GM23338 (cell line): Measurements from ENCODE around the gene CCDC191. TPM values are rescaled to one million over a fixed set of nuclear protein-coding genes. Genes with fewer than 3 reads are reported as not detected.

ENCODE experiments used
- ATAC-seq: fragments of 200-7000 bp; cut with Tn5 transposase; 3 replicates; pipeline ENCODE4 v1.9.1; 2020
- DNase-seq: peaks from one replicate; pipeline ENCODE4 v3.0.0-alpha.2; 2015; ENCODE audit warnings: low spot score
- H2AFZ ChIP-seq: fragments of 200-600 bp; sonication (generic); 2 replicates; pipeline ENCODE4 v1.8.0; 2016; ENCODE audit warnings: antibody characterized with exemption, mild to moderate bottlenecking, moderate library complexity
- H3F3A ChIP-seq: fragments of 200-600 bp; sonication (generic); replicated peaks from 2 replicates; pipeline ENCODE4 v1.8.0; 2017; ENCODE audit warnings: antibody characterized with exemption, mixed run types, low read depth
- H3K27ac ChIP-seq: fragments of 200-600 bp; sonication (generic); 2 replicates; pipeline ENCODE4 v1.6.1; 2016; ENCODE audit warnings: low read depth
- H3K27me3 ChIP-seq: fragments of 200-600 bp; sonication (generic); 2 replicates; pipeline ENCODE4 v1.8.0; 2016; ENCODE audit warnings: mild to moderate bottlenecking, mixed run types, moderate library complexity; ENCODE audit not compliant: insufficient read depth
- H3K36me3 ChIP-seq: fragments of 200-600 bp; sonication (generic); 2 replicates; pipeline ENCODE4 v1.8.0; 2016; ENCODE audit warnings: mild to moderate bottlenecking; ENCODE audit not compliant: insufficient read depth
- H3K4me1 ChIP-seq: fragments of 200-600 bp; sonication (generic); 2 replicates; pipeline ENCODE4 v1.8.0; 2016; ENCODE audit warnings: mild to moderate bottlenecking, moderate library complexity; ENCODE audit not compliant: insufficient read depth
- H3K4me2 ChIP-seq: fragments of 200-600 bp; sonication (generic); 2 replicates; pipeline ENCODE4 v1.7.1; 2017; ENCODE audit warnings: mixed run types
- H3K4me3 ChIP-seq: fragments of 200-600 bp; sonication (generic); 2 replicates; pipeline ENCODE4 v1.6.1; 2016; ENCODE audit warnings: mixed run types
- H3K79me2 ChIP-seq: fragments of 200-600 bp; sonication (generic); replicated peaks from 2 replicates; pipeline ENCODE4 v1.8.0; 2017; ENCODE audit warnings: mild to moderate bottlenecking; ENCODE audit not compliant: insufficient read depth
- H3K9me2 ChIP-seq: fragments of 200-600 bp; sonication (generic); 2 replicates; pipeline ENCODE4 v1.8.0; 2017; ENCODE audit not compliant: insufficient read depth
- H4K20me1 ChIP-seq: fragments of 200-600 bp; sonication (generic); replicated peaks from 2 replicates; pipeline ENCODE4 v1.8.0; 2017; ENCODE audit warnings: mild to moderate bottlenecking; ENCODE audit not compliant: insufficient read depth
- H3K27ac Mint-ChIP-seq: 2 replicates; pipeline ENCODE4 v1.8.0; 2020; ENCODE audit warnings: inconsistent platforms, mild to moderate bottlenecking, moderate library complexity, mixed read lengths
- H3K27me3 Mint-ChIP-seq: 3 replicates; pipeline ENCODE4 v1.8.0; 2022; ENCODE audit warnings: low read depth, mild to moderate bottlenecking, moderate library complexity, mixed read lengths, inconsistent platforms; ENCODE audit not compliant: insufficient read depth, poor library complexity
- H3K36me3 Mint-ChIP-seq: 3 replicates; pipeline ENCODE4 v1.8.0; 2021; ENCODE audit warnings: low read depth, mild to moderate bottlenecking, inconsistent platforms, moderate library complexity, mixed read lengths
- H3K4me1 Mint-ChIP-seq: 3 replicates; pipeline ENCODE4 v1.8.0; 2020; ENCODE audit warnings: mild to moderate bottlenecking, inconsistent platforms, mixed read lengths
- H3K4me3 Mint-ChIP-seq: 3 replicates; pipeline ENCODE4 v1.8.0; 2021; ENCODE audit warnings: moderate library complexity, mild to moderate bottlenecking, inconsistent platforms, mixed read lengths
- H3K9me3 Mint-ChIP-seq: 3 replicates; pipeline ENCODE4 v1.8.0; 2020; ENCODE audit warnings: moderate library complexity, mild to moderate bottlenecking, inconsistent platforms, mixed read lengths
- CREB1 ChIP-seq: fragments of 250-450 bp; sonication (Bioruptor Pico); IDR thresholded peaks from 2 replicates; pipeline ENCODE4 v1.5.0; 2020; ENCODE audit warnings: low read depth, mild to moderate bottlenecking, moderate library complexity
- EZH2 ChIP-seq: fragments of 200-600 bp; sonication (generic); IDR thresholded peaks from one replicate; pipeline ENCODE4 v1.8.0; 2017; ENCODE audit warnings: antibody characterized with exemption, mild to moderate bottlenecking, low read depth; ENCODE audit not compliant: unreplicated experiment
- EZH2phosphoT487 ChIP-seq: fragments of 200-600 bp; sonication (generic); IDR thresholded peaks from one replicate; pipeline ENCODE4 v1.8.1; 2018; ENCODE audit warnings: antibody characterized with exemption; ENCODE audit not compliant: unreplicated experiment
- NANOG ChIP-seq: IDR thresholded peaks from 2 replicates; pipeline ENCODE4 v1.6.1; 2016; ENCODE audit warnings: antibody characterized with exemption, borderline replicate concordance
- POLR2AphosphoS5 ChIP-seq: IDR thresholded peaks from 2 replicates; pipeline ENCODE4 v1.6.1; 2016; ENCODE audit warnings: antibody characterized with exemption, low read depth
- STAT1 ChIP-seq: IDR thresholded peaks from one replicate; pipeline ENCODE4 v1.6.1; 2016; ENCODE audit warnings: antibody characterized with exemption; ENCODE audit not compliant: unreplicated experiment
- ZNF114 ChIP-seq: fragments of 250-450 bp; sonication (Bioruptor Pico); IDR thresholded peaks from 2 replicates; pipeline ENCODE4 v1.5.0; 2020; ENCODE audit warnings: mild to moderate bottlenecking, moderate library complexity
- polyA plus RNA-seq: library from polyadenylated mRNA; unstranded; fragments of >200 nt; fragmentation: Nextera tagmentation; extraction: Ambion mirVana; gene quantifications from 2 replicates; pipeline ENCODE4 v1.2.1, GENCODE V29; 2016
- total RNA-seq: library from RNA; depleted of rRNA; stranded (reverse); fragments of >200 nt; shearing (Covaris generic); gene quantifications from 2 replicates; pipeline ENCODE4 v1.2.3, GENCODE V29; 2014
- TF ChIP-seq, protein P1 (sequence below): IDR thresholded peaks from one replicate; pipeline ENCODE4 v1.6.1; 2018; ENCODE audit warnings: antibody characterized with exemption; ENCODE audit not compliant: unreplicated experiment
- TF ChIP-seq, protein P2 (sequence below): fragments of 250-450 bp; sonication (Bioruptor Pico); IDR thresholded peaks from 2 replicates; pipeline ENCODE4 v1.5.0; 2020; ENCODE audit warnings: mild to moderate bottlenecking, moderate library complexity
- TF ChIP-seq, protein P3 (sequence below): IDR thresholded peaks from 2 replicates; pipeline ENCODE4 v1.6.1; 2016; ENCODE audit warnings: antibody characterized with exemption
- TF ChIP-seq, protein P4 (sequence below), 2 experiments: fragments of 200-600 bp in 1 of 2; sonication (generic) in 1 of 2; conservative IDR thresholded peaks; 2 replicates each; pipeline versions ENCODE4 v1.5.1 to v1.6.1; 2016 to 2017; ENCODE audit warnings: antibody characterized with exemption in 2 of 2, low read depth in 2 of 2, mild to moderate bottlenecking in 2 of 2, moderate library complexity in 1 of 2

CCDC191 gene
- total and polyA plus RNA-seq, 2 experiments from 2014 or later = 2.0 to 2.9 TPM

DNA sequence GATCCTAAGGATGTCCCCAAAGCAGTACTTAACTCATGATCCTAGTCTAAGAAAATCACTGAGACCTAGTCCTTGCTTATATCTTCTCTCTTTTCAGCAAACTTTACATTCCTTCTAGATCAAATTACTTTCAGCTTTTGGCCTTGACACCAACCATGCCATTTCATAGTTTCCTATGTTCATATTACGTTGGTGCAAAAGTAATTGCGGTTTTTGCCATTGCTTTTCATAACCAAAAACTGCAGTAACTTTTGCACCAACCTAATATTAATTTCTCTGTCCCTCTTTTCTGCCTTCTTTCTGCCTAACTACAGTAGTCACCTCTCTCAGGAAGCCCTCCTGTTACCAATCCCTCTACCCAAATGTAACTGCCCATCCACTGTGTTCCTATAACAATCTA is 36.8 kb downstream of the CCDC191 start:
- no peak for TF ChIP-seq STAT1
- TF ChIP-seq CREB1 (CRISPR knock-in tag) = no peak
- no peak for TF ChIP-seq POLR2AphosphoS5
- TF ChIP-seq EZH2phosphoT487 = no peak
- TF ChIP-seq NANOG = no peak
- TF ChIP-seq, protein P1, sequence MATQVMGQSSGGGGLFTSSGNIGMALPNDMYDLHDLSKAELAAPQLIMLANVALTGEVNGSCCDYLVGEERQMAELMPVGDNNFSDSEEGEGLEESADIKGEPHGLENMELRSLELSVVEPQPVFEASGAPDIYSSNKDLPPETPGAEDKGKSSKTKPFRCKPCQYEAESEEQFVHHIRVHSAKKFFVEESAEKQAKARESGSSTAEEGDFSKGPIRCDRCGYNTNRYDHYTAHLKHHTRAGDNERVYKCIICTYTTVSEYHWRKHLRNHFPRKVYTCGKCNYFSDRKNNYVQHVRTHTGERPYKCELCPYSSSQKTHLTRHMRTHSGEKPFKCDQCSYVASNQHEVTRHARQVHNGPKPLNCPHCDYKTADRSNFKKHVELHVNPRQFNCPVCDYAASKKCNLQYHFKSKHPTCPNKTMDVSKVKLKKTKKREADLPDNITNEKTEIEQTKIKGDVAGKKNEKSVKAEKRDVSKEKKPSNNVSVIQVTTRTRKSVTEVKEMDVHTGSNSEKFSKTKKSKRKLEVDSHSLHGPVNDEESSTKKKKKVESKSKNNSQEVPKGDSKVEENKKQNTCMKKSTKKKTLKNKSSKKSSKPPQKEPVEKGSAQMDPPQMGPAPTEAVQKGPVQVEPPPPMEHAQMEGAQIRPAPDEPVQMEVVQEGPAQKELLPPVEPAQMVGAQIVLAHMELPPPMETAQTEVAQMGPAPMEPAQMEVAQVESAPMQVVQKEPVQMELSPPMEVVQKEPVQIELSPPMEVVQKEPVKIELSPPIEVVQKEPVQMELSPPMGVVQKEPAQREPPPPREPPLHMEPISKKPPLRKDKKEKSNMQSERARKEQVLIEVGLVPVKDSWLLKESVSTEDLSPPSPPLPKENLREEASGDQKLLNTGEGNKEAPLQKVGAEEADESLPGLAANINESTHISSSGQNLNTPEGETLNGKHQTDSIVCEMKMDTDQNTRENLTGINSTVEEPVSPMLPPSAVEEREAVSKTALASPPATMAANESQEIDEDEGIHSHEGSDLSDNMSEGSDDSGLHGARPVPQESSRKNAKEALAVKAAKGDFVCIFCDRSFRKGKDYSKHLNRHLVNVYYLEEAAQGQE = no peak
- TF ChIP-seq, protein P2, sequence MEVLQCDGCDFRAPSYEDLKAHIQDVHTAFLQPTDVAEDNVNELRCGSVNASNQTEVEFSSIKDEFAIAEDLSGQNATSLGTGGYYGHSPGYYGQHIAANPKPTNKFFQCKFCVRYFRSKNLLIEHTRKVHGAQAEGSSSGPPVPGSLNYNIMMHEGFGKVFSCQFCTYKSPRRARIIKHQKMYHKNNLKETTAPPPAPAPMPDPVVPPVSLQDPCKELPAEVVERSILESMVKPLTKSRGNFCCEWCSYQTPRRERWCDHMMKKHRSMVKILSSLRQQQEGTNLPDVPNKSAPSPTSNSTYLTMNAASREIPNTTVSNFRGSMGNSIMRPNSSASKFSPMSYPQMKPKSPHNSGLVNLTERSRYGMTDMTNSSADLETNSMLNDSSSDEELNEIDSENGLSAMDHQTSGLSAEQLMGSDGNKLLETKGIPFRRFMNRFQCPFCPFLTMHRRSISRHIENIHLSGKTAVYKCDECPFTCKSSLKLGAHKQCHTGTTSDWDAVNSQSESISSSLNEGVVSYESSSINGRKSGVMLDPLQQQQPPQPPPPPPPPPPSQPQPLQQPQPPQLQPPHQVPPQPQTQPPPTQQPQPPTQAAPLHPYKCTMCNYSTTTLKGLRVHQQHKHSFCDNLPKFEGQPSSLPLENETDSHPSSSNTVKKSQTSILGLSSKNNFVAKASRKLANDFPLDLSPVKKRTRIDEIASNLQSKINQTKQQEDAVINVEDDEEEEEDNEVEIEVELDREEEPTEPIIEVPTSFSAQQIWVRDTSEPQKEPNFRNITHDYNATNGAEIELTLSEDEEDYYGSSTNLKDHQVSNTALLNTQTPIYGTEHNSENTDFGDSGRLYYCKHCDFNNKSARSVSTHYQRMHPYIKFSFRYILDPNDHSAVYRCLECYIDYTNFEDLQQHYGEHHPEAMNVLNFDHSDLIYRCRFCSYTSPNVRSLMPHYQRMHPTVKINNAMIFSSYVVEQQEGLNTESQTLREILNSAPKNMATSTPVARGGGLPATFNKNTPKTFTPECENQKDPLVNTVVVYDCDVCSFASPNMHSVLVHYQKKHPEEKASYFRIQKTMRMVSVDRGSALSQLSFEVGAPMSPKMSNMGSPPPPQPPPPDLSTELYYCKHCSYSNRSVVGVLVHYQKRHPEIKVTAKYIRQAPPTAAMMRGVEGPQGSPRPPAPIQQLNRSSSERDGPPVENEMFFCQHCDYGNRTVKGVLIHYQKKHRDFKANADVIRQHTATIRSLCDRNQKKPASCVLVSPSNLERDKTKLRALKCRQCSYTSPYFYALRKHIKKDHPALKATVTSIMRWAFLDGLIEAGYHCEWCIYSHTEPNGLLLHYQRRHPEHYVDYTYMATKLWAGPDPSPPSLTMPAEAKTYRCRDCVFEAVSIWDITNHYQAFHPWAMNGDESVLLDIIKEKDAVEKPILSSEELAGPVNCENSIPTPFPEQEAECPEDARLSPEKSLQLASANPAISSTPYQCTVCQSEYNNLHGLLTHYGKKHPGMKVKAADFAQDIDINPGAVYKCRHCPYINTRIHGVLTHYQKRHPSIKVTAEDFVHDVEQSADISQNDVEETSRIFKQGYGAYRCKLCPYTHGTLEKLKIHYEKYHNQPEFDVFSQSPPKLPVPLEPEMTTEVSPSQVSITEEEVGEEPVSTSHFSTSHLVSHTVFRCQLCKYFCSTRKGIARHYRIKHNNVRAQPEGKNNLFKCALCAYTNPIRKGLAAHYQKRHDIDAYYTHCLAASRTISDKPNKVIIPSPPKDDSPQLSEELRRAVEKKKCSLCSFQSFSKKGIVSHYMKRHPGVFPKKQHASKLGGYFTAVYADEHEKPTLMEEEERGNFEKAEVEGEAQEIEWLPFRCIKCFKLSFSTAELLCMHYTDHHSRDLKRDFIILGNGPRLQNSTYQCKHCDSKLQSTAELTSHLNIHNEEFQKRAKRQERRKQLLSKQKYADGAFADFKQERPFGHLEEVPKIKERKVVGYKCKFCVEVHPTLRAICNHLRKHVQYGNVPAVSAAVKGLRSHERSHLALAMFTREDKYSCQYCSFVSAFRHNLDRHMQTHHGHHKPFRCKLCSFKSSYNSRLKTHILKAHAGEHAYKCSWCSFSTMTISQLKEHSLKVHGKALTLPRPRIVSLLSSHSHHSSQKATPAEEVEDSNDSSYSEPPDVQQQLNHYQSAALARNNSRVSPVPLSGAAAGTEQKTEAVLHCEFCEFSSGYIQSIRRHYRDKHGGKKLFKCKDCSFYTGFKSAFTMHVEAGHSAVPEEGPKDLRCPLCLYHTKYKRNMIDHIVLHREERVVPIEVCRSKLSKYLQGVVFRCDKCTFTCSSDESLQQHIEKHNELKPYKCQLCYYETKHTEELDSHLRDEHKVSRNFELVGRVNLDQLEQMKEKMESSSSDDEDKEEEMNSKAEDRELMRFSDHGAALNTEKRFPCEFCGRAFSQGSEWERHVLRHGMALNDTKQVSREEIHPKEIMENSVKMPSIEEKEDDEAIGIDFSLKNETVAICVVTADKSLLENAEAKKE (CRISPR knock-in tag) = no peak
- no peak for TF ChIP-seq EZH2
- TF ChIP-seq, protein P3, sequence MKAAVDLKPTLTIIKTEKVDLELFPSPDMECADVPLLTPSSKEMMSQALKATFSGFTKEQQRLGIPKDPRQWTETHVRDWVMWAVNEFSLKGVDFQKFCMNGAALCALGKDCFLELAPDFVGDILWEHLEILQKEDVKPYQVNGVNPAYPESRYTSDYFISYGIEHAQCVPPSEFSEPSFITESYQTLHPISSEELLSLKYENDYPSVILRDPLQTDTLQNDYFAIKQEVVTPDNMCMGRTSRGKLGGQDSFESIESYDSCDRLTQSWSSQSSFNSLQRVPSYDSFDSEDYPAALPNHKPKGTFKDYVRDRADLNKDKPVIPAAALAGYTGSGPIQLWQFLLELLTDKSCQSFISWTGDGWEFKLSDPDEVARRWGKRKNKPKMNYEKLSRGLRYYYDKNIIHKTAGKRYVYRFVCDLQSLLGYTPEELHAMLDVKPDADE = no peak
- TF ChIP-seq, protein P4, sequence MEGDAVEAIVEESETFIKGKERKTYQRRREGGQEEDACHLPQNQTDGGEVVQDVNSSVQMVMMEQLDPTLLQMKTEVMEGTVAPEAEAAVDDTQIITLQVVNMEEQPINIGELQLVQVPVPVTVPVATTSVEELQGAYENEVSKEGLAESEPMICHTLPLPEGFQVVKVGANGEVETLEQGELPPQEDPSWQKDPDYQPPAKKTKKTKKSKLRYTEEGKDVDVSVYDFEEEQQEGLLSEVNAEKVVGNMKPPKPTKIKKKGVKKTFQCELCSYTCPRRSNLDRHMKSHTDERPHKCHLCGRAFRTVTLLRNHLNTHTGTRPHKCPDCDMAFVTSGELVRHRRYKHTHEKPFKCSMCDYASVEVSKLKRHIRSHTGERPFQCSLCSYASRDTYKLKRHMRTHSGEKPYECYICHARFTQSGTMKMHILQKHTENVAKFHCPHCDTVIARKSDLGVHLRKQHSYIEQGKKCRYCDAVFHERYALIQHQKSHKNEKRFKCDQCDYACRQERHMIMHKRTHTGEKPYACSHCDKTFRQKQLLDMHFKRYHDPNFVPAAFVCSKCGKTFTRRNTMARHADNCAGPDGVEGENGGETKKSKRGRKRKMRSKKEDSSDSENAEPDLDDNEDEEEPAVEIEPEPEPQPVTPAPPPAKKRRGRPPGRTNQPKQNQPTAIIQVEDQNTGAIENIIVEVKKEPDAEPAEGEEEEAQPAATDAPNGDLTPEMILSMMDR (conservative IDR thresholded peaks at IDR 0.05; ENCODE audit: low read depth in 2 of 2) = no peak
- no peak for TF ChIP-seq ZNF114 (CRISPR knock-in tag)

More for the DNA sequence above, 36.8 kb downstream of the CCDC191 start:
- H3K4me1 ChIP-seq = no peaks in the 10 kb centered on the region
- Mint-ChIP-seq H3K9me3 (no peaks in the 10 kb centered on the region), H3K27me3 (peaks cover 1% of the 10 kb centered on the region), H3K27ac (no peak overlapping the region), H3K4me1 (peaks cover 15% of the 10 kb centered on the region; the same call in 2 of the 3 replicates), H3K4me3 (no peak overlapping the region), H3K36me3 (no peaks in the 10 kb centered on the region)
- H3K27ac ChIP-seq = no peak overlapping the region
- ATAC-seq (no peak), DNase-seq (no peak)
- no peaks in the 10 kb centered on the region for H3K9me2 ChIP-seq
- no peak overlapping the region; the same call in 1 of the 2 replicates for H2AFZ ChIP-seq
- H3K79me2 ChIP-seq = no peaks in the 10 kb centered on the region
- no peaks in the 10 kb centered on the region for H3F3A ChIP-seq
- H4K20me1 ChIP-seq = no peaks in the 10 kb centered on the region
- no peak overlapping the region for H3K4me3 ChIP-seq
- H3K27me3 ChIP-seq = no peaks in the 10 kb centered on the region
- H3K36me3 ChIP-seq = no peaks in the 10 kb centered on the region
- H3K4me2 ChIP-seq = no peak overlapping the region
